GM11168 (cell line): ENCODE data around the gene VPS8.

Experiments
- in situ Hi-C: fragments of 300-500 bp; cut with MboI; formaldehyde crosslinking; loops from one replicate; pipeline ENCODE4 v1.12.0; 2022; ENCODE audit warnings: low sequenced_read_pairs; ENCODE audit not compliant: unreplicated experiment

Gene VPS8

DNA sequence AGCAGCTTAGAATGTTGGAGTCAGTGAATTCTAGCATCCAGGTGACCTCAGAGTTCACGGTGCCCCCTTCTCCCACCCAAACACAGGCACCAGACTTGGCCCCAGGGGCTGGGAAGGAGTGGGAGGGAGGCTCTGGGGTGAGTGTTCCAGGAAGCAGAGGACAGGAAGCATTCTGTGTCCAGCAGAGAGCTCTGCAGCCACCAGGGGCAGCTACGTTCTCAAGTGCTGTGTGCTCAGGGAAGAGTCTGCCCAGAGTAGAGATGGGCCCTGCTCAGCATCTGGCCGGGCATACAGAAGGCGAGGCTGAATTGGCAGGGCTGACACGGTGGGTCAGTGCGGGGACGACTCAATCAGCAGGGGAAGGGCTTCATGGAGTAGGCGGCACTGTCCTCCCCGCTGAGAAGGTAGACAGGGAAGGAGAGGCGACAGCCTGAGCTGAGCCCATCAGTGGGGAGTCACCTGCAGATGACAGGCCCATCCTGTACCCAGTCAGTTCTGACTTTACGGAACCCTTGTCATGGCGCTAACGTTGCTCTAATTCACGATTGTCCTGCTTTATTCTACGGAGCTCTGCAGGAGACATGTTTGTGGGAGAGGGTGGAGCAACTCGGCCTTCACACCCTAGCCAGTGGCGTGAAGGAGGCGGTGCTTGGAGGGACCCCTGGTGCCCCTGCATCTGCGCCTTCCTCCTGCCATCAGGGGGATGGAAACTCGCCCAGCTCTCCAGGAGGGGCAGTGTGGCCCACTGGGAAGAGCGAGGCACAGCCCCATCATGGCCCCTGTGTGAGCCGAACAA lies 258.7 kb downstream of the VPS8 start:
- in situ Hi-C loops, result no loop called here

DNA sequence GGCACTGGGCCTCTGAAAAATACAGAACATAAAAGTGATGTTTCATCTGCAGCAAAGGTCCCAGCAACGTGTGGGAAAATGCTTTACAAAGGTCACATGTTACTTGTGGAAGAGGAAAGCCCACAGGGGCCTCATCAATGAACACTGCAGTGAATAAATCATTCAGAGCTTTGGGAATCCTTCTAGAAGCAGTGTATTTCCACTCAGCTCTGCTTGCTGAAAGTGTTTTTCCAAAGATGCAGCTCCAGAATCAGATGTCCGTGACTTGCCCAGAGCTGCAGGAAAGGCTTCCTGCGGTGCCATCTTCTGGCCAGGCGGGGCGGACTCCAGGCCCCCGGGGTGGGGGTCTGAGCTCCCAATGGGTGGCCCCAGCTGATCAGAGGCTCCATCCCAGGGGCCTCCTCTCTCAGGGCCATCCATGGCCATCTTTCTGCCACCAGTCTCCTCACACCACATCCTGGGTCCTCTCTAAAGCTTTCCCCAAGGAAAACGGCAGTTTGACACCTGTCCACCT lies 259.4 kb downstream of the VPS8 start:
- in situ Hi-C loops, result no loop called here

DNA sequence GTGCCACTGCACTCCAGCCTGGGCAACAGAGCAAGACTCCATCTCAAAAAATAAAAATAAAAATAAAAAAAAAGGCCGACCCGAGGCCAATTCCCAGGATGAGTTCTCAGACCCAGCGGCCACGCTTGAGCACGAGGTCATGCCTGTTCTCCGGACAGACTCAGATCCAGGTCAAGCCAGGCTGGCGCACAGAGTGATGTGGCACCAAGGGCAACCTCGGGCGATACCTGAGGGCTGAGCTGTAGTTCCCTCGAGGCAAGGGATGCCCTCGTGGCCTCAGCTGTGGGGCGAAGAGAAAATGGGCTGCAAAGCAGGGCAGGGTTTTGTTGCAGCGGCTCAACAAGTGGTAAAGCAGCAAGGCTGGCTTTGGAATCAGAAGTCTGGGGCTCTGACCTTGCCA lies 263.6 kb downstream of the VPS8 start:
- in situ Hi-C loops, result no loop called here

DNA sequence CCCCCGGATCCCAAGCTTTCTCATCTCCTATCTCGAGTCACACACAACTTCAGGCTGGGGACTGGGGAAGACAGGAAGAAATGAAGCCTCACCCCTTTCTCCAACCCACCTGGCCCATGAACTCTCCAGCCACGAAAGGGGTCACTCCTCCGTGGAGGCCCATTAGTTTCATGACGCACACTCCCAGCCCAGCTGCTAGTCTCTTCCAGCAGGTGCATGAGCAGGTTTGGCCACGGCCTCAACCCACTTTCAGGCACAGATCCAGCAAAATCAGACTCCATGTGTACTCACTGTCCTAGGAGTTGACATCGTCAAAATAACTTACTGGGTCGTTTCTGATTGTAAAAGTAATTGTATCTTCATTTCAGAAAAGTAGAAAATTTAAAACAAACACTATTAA lies 264.3 kb downstream of the VPS8 start:
- in situ Hi-C loops, result no loop called here

DNA sequence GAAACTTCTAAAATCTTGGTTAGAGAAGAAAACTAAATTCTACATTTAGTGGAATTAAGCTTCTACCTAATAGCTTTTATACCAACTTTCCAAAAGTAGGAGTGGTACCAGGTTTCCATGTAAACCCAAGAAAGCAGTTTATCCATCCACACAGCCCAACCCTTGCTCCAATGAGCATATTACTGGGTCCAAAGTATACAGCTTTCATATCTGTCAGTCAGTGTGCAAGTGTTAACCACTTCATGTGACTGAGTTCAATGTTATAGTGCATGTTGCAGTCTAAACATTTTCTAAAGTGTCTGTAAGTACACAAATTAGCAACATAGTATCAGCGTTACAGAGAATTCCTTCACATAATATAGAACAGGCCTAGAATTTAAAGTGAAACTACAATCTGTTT lies 267.7 kb downstream of the VPS8 start:
- in situ Hi-C loops, result no loop called here

DNA sequence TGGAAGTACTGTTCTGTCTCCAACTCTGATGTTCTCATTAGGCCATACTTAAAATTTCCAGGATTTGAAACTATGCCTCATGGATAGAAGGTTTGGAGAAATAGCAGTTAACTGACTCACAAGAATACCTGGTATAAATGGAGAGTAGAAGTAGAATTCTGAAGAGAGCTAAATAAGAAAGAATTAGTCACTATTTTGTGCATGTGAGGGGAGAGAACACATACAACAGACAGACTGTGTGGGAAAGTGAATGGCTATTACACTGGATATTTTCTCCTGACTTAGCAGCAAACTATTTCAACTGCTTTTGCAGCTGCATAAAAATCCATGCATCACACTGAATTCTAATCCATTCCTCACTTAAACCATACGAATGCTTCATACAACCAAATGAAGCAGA lies 269.6 kb downstream of the VPS8 start:
- in situ Hi-C loops, result no loop called here

DNA sequence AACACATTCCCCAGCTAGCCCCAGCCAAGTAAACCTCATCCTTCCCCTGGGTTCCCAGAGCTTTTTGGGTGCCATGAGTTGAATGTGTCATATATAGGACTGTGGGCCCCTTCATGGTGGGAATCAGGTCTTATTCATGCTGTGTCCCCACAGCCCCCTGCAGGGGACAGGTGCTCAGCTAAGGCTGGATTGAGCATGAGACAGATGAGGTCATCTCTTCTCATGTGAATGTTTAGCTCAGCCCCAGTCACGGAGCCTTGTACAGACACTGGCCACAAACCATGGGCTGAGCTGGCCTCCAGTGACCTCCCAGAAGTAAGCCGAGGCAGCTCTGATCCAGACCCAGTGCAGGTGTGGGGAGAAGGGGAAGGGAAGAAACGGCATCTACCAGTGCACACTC lies 270.2 kb downstream of the VPS8 start:
- in situ Hi-C loops, result no loop called here

DNA sequence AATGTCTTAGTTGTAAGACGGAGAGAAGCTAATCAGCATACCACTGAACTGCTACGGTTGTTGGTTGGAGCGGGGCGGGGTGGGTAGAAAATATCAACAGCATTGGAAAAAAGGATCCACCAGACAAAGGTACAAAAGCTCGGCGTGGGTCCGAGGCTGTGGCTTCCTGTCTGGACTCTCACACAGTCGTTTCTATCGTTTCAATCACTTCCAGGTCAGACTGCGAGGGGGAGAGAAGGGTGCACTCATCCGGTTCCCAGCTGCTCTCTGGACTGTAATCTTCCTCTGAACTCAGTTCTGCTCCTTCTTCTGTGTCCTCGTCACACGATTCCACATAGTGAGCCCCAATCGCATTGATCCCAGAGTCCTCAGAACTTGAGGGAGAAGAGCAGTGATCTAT lies 270.9 kb downstream of the VPS8 start:
- in situ Hi-C loops, result no loop called here

DNA sequence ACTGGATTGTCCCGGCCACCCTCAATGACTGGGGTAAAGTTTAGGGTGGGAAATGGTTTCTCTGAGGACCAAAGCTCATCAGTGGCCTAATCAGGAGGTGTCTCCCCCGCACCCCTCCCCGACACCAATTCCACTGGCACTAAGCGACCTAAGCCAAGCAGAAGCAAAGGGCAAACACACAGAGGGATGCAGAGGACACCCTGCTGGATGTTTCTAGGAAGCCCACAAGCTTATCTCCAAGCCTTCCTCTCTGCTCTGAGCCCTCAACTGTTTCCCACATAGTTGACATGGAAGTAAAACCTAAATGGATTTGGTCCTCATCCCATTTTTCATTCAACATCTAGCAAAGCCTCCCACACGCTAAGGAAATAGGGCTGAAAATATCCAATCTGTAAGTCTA lies 272.4 kb downstream of the VPS8 start:
- in situ Hi-C loops, result no loop called here

DNA sequence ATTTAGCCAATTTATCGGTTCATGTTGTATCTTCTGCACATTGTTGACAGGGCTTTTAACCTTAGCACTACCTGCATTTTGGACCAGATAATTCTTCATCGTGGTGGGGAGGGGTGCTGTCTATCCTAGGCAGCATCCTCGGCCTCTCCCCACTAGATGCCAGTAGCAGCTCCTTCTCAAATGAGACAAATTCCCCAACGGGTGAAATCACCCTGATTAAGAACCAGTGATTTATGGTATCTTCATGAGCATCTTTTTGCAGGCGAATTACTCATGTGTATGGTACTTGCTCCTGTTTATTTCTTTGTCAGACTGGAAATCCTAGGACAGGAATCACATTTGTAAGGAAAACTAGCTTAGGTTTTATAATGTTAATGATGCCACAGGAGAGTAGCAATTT lies 272.9 kb downstream of the VPS8 start:
- in situ Hi-C loops, result no loop called here

DNA sequence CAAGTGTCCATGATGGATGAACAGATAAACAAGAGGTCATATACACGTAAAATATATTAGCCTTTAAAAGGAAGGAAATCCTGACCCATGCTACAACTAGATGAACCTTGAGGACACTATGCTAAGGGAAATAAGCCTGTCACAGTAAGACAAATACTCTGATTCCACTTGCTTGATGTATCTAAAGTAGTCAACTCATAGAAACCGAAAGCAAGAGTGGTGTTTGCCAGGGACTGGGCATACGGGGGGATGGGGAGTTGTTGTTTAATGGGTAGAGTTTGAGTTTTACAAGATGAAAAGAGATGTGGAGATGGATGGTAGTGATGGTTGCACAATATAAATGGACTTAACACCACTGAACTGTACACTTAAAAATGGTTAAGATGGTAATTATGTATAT lies 275.5 kb downstream of the VPS8 start:
- in situ Hi-C loops, result no loop called here

DNA sequence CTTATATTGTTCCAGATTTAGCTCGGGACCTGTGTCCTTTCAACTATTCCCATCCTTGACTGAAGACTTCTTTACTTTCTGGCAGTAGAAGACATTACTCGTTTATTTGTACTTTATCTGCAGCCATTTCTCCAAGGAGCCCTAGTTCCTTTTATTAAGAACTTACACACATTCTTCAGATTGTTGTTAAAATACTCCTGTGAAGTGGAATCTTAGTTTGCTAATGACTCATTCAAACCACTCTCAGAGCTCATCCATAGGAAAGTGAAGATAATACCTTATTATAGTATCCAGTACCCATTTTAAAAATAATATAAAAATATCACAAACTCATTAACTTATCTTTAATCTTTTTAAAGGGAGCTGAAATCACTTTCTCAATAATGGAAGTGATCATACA lies 277.4 kb downstream of the VPS8 start:
- in situ Hi-C loops, result no loop called here

DNA sequence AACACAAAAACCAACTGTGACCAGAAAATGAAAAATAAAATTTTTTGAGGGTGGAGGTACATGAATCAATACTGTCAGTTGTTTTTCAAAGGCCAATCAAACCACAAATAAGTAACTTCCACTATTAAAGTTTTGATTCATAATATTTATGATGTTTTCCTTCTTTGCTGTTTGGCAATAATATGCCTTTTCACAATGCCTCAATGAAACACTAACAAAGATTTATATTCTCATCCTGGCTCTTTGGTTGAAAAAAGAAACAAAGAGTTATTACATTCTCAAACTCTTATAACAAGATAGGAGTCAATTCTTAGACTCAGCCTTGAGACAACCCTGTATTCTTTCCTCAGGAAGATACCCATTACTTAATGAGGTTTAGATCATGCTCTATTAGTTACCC lies 277.8 kb downstream of the VPS8 start:
- in situ Hi-C loops, result no loop called here

DNA sequence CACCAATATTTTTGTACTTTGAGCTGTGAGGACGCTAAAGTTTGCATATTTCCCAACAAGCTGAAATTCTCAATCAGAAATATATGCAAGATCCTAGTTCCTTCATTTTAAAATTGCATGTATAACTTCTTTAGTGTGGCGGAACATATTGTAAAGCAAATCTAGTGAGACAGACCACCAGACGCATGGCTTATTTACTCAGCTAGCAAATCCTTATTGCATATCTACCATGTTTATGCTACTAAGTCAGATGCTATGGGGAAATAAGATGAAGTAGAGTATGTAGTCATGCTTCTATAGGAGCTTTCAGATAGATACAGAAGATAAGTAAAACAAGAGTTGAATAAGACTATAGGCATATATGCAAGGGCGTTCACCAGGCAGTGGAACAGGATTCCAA lies 278.8 kb downstream of the VPS8 start:
- in situ Hi-C loops, result no loop called here

DNA sequence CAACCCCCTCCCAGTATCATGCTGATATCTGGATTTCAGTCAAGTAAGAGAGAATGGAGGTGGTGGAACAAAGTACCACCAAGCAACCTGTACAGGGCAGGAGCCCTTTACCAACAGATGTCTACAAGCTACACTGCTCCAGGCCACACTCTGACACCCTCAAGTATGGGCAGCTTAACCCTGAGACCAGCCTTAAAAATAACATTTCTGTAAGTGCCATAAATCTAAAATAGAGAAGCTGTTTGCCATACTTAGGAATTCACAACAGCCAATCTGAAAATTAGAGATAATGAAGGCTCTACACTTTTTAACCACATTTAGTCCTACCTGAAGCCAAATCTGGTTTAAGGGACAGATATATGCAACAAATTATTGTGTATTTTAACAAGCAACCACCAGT lies 281.1 kb downstream of the VPS8 start:
- in situ Hi-C loops, result no loop called here

DNA sequence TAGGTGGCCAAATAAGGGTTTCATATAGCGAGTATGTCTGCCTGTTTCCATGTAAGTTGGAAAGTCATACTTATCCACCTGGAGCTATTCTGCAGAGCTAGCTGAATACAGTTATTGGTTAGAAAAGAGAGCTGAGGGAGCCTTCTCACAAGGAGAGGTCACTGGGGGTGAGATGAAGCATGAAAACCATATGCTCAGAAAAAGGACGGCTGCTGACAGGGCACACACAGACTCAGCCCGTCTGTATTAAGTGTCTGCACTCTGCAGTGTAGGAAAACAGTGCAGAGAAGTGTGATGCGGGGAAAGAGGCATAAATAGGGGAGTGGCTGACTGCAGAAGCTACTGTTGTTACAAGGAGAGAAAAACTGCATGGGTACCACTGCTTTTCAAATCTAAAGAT lies 282.7 kb downstream of the VPS8 start:
- in situ Hi-C loops, result no loop called here
